A204.1 (cell line): ENCODE results near the gene MYCBPAP.

Experiments used
- FAIRE-seq: peaks from 2 replicates; lab custom pipeline; 2012; peaks lifted over from hg19 to GRCh38; lab: Jason Lieb, UNC

MYCBPAP gene

GRCh38 chr17:50554201-50554600, 46.0 kb downstream of the MYCBPAP start:
- no peak for FAIRE-seq

- no peak for FAIRE-seq
Observed at GRCh38 chr17:50556803-50557202, 48.6 kb downstream of the MYCBPAP start.

DNA sequence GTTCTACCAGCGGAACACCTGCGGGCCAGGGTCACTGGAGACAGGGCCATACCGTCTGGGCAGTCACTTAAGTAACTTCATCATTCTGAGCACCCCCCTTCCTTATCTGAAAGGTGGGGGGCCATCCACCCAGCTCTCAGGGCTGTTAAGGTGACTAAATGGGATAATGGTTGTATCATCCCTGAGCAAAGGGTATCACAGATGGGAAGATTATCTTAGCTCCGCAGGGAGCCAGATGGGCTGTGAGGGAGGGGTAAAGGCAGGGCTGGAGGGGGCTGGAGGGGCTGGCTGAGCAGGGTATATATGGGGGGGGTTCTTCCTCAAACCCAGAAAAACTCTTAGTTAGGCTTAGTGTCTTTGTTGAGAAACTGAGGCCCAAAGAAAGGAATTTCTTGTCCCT, 49.4 kb downstream of the MYCBPAP start:
- FAIRE-seq = no peak

DNA sequence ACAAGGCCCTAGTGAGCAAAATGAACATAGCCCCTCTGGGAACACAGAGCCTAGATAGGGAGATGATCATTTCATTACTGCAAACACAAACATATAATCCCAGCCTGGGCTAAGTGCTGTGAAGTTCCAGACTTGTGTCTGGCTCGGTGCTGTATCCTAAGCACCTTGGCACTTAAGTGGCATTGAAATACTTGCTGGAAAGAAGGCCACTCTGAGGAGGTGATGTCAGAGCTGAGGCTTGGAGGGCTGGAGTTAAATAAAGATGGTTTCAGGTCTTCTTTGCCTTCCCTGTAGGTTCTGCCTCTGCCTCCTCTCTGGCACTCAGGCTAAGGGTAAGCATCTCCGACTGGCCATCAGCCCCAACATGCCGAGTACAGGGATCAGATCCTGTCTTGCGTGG, 49.9 kb downstream of the MYCBPAP start:
- no peak for FAIRE-seq

DNA sequence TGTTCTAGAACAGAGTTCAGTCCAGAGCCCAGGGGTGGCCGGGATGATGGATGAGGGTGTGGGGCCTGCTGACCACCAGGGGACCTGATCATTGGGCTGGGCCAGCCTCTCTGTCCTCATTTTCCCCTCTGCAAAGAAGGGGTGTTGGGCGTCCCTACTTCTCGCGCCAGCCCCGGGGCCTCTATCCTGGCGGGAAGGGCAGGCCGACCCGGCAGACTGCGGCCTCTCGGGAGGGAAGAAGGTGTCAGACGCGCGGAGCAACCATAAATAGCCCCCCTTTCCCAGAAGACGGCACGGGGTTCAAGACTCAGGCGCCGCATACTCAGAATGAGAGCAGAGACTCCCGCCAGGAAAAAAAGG, 50.3 kb downstream of the MYCBPAP start:
- no peak for FAIRE-seq

DNA sequence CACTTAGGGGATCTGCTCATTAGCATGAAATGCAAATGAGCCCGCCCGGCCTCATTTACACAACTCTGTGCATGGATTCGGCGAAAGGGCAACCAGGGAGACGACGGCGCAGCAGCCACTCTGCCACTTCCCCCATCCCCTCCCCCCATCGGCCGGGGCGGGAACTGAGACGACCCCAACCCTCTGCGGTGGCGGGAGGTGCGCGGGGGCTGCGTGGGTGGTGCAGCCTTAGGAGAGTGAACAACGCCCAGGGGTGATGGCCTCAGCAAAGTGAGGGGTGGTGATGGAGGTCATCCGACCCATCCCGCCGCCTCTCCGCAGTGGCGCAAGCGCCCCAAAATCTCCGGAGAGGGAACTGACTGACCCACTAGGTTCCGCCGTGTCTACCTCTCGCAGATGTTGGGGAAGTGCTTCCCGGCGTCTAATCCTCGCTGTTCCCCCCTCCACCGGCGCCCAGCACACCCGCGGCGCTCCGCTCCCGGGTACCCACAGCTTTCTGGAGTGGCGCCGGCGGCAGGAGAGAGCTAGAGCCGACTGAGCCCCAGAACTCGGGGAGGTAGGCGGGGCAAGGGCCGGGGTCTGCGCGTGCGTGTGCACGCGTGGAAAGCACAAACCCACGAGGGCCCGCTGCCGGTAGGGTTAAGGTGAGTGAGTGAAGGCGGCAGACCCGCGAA, 50.8 kb downstream of the MYCBPAP start:
- no peak for FAIRE-seq

DNA sequence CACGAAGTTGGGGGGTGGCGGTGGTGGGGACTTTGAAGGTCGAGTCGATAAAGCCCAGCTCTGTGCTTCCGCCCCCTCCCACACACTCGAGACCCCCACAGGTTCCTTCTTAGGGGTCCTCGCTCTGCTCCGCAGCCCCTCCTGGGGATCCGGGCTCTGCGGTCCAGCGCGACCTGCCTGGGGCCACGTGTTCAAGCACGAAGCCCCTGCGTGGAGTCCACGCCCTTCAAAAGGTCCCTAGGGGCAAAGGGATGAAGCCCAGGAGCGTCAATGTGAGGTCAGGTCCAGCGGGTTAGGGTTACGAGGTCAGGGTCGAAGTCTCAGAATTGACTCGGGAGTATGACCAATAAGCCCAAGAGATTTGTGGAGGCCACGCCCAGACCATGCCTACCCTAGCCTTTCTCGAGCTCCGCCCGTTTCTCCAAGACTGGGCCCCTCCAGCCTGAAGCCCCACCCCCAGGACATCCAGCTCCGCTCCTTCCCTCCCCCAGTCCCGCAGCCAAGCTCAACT, 51.5 kb downstream of the MYCBPAP start:
- no peak for FAIRE-seq

GRCh38 chr17:50560185-50560824, 52.1 kb downstream of the MYCBPAP start, which contains the start of gene CACNA1G:
TSS of gene CACNA1G (plus strand) at chr17:50560715. CDS start at chr17:50561460, 745 bp downstream.
- FAIRE-seq = no peak

DNA sequence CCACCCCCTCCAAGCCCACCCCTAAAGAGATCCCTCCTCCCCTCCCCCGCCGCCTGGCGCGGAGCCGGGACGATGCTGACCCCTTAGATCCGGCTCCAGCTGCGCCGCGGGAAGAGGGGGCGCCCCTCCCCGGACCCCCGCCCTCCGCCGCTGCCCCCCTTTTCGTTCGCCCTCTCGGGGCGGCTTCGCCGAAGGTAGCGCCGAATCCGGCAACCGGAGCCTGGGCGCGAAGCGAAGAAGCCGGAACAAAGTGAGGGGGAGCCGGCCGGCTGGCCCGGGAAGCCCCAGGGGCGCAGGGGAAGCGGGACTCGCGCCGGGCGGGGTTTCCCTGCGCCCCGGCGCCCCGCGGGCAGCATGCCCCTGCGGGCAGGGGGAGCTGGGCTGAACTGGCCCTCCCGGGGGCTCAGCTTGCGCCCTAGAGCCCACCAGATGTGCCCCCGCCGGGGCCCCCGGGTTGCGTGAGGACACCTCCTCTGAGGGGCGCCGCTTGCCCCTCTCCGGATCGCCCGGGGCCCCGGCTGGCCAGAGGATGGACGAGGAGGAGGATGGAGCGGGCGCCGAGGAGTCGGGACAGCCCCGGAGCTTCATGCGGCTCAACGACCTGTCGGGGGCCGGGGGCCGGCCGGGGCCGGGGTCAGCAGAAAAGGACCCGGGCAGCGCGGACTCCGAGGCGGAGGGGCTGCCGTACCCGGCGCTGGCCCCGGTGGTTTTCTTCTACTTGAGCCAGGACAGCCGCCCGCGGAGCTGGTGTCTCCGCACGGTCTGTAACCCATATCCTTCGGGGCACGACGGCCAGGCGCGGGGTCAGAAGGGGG, 52.9 kb downstream of the MYCBPAP start:
- no peak for FAIRE-seq

DNA sequence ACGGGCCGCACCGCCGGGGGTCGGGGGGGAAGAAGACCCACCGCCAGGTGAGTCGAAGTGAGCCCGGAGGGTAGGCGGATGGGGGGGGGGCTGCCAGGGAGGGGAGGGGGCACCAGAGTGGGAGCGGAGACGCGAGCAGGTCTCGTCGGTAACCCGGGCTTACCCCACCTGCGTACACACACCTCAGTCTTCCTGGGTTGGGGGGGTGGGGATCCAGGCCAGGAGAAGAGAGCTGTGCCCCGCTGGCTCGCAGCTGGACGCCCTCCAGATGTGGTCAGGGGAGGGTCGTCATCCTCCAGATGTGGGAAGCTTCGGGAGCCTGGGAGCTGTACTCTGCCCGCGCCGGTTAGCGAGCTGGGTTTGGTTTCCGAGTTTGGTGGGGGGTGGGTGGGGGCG, 53.5 kb downstream of the MYCBPAP start:
- no peak for FAIRE-seq

DNA sequence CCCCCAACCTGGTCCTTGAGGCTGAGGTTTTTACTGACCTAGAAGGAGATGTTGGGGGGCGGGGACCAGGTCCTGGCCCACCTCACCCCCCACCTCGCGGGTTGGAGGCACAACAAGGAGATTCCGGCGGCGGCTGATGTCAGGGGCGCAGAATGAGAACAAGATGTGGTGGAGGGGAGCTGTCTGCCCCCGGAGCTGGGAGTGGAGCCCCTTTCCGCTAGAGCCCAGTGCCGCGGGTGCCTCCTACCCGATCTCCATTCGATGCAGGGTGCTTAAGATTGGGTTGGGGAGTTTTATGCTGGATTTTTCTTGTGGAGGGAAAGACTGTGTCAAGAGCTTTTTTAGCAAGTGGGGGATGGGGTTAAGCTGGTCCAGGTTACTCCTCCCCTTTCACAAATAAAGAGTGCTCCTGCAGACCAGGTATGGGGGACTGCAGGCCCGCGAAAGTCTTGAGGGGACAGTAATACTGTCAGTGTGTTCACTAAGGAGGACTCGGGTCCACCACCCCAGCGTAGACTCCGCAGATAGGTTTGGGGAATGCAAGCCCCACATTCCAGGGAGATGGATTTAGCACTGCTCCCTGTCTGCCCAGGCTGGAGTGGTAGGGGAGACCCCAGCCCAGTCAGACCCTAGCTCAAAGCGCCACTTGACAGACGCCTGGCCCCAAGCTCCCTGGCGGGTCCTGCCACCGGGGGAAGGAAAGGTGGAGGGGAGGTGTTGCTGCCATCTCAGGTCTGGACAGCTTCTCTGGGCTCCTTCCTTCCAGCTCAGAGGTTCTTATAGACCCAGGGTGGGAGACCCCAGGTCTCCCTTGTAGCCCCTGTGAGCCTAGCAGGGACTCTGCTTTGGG, 54.2 kb downstream of the MYCBPAP start:
- FAIRE-seq = no peak

DNA sequence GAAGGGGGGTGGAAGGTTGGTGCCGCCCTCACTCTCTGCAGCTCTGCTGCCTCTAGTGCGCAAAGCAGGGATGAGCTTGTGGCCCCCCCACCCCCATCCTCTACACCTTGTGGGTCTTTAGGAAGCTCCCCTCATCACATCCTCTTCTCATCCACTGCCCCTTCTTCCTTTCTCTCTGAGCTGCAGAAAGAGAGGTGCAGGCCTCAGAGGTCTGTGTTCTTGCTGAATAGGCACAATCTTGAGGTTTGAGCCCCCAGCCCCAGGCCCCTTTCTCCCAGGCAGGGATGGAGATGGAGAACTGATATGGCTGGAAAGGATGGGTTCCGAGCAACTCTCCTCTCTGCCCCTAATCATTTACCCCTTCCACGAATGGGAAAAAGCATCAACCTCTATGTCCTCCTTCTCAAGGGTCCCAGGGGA, 54.9 kb downstream of the MYCBPAP start:
- FAIRE-seq = no peak

DNA sequence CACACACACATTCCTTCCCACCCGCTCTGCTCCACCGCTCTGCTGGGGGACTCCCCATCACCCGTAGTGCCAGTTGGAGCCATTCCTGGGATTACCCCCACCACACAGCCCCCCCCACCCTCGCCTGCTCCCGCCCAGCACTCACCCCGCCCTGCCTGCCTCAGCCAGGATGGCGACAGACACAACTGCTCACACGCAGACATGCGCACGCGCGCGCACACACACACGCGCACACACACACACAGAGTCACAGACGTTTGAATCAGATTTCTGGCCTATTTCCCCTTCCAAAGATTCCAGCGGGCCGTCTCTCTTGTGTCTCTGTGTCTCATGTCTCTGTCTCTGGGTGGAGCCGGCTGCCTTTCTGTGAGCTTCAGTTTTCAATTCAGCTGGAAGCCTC, 56.7 kb downstream of the MYCBPAP start:
- FAIRE-seq = no peak

DNA sequence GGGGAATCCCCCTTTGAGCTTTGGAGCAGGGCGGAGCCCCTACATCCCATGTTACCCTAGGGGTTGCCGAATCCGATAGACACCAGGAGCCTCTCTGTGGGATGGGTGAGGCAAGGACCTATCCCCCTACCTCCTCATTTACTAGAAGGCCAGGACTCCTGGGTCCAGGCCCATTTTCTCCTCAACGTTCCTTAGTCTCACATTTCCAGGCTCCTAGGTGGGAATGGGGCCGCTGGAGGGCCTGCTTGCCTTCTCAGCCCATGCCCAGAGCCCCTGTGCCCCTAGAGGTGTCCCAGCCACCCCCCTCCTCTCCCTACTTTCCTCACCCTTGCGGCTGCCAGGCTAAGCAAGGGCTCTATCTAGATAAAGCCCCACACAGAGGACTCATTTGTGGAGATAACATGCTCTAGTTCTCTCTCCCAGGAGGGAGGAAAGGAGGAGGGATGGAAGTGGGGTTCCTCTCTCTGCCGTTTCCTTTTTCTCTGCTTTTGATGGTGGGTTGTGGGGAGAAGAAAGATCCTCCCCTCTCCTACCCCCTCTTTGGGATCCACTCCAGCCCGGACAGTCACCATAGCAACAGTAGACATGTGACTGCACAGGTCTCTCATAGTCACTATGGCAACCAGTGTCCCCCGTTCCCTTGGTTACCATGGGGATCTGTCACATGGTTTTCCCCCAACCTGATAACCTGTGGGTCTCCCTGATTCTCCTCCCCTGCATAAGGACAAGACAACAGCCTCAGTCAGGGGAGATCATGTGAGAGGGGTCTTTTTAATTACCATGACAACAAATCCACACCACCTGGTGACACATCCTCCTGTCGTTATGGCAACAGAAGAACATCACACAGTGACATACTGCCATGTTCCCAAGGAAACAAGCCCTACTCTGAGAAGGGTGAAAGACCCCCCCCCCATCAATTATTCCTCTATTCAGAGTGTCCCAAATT, 57.4 kb downstream of the MYCBPAP start:
- FAIRE-seq = no peak

GRCh38 chr17:50566886-50567285, 58.6 kb downstream of the MYCBPAP start:
- no peak for FAIRE-seq

GRCh38 chr17:50568659-50569058, 60.4 kb downstream of the MYCBPAP start:
- no peak for FAIRE-seq

DNA sequence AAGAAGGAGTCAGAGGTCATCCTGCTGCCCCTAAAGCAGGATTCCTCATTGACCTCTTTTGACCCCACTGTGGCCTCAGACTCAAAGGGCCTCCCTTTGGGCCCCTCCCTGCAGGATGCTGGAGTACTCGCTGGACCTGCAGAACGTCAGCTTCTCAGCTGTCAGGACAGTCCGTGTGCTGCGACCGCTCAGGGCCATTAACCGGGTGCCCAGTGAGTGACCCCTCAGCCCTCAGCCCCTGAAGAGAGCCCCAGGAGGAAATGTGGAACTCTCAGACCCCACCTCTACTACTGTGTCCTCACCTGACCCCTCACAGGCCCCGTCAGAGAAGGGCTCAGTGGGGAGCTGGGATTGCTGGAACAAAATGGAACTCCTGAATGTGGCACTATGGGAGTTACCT, 61.4 kb downstream of the MYCBPAP start:
- no peak for FAIRE-seq

DNA sequence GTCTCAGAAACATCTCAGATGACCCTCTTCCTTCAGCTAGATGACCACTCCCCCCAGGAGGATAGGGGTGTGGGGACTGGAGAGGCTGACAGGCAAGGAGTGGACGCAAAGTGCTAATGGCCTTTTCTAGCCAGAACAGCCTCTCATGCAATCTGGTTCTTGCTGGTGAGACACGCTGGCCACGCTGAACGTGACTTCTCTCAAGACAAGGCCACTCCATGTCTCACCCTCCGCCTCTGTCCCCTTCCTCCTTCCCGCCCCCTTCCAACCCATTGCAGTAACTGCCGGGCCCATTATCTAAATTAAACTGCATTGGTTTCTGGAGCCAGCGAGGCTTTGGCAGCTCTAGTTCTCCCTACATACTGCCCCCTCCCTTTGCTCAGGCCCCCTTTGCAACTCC, 61.8 kb downstream of the MYCBPAP start:
- no peak for FAIRE-seq

- FAIRE-seq = no peak
Observed at GRCh38 chr17:50570528-50570927, 62.3 kb downstream of the MYCBPAP start.

DNA sequence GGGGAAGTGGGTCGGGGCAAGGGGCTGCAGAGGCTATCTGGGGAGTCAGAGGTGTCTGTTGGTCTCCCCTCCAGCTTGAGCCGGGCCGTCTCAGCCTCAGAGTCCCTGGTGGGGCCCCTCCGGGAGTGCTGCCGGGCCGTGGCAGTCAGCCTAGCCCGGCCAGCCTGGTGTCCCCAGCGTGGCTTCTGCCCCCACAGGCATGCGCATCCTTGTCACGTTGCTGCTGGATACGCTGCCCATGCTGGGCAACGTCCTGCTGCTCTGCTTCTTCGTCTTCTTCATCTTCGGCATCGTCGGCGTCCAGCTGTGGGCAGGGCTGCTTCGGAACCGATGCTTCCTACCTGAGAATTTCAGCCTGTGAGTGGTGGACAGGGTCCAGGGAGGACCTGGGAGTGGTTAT, 63.4 kb downstream of the MYCBPAP start:
- no peak for FAIRE-seq

- no peak for FAIRE-seq
Observed at GRCh38 chr17:50572541-50572940, 64.3 kb downstream of the MYCBPAP start.
